Measurements from ENCODE around the gene UNK. TPM values are rescaled to one million over a fixed set of nuclear protein-coding genes. Genes with fewer than 3 reads are reported as not detected.

The UNK gene
- total and polyA plus RNA-seq, 9 of the 15 experiments (the other 6 are each of a cell fraction or from before 2014, with no cell fraction given): 12.8 to 38.6 (median 24.8) TPM

DNA sequence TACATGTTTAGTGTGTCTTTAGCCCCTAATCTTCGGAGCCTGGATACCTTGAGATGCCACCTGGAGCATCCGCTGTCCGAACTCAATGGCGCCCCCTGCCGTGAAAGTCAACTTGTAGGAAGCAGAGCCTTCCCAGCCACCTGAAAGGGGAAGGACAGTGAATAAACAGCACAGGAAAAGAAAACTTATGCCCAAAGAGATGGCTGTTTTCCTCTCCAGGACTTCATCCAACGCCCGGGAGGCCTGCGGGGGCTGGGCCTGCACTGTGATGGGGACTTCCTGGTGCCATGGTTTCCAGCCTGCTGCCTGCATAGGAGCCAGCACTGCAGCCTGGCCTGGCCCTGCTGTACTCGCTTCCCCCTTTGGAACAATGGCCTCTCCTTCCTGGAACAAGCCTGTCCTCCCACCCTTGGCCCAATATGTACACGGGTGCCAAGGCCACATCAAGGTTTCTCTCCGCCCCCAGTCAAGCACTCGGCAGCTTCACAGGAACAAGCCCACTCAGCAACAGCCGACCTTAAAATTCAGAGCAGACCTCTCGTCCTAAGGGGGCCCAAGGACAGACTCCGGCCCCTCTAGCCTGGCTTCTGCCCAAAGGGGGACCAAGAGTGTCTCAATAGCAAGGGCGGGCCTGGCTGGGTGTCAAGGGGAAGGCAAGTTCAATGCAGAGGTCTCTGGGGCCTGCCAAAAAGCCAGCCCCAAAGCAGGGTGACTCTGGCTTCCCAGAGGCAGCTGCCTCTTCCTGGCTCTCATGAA lies 64.1 kb downstream of the UNK start (continued):
- TF ChIP-seq POLR2G (IDR thresholded peaks at IDR 0.05; ENCODE audit: low read depth, low read length): peak; percentile 50
- TF ChIP-seq, protein P1, sequence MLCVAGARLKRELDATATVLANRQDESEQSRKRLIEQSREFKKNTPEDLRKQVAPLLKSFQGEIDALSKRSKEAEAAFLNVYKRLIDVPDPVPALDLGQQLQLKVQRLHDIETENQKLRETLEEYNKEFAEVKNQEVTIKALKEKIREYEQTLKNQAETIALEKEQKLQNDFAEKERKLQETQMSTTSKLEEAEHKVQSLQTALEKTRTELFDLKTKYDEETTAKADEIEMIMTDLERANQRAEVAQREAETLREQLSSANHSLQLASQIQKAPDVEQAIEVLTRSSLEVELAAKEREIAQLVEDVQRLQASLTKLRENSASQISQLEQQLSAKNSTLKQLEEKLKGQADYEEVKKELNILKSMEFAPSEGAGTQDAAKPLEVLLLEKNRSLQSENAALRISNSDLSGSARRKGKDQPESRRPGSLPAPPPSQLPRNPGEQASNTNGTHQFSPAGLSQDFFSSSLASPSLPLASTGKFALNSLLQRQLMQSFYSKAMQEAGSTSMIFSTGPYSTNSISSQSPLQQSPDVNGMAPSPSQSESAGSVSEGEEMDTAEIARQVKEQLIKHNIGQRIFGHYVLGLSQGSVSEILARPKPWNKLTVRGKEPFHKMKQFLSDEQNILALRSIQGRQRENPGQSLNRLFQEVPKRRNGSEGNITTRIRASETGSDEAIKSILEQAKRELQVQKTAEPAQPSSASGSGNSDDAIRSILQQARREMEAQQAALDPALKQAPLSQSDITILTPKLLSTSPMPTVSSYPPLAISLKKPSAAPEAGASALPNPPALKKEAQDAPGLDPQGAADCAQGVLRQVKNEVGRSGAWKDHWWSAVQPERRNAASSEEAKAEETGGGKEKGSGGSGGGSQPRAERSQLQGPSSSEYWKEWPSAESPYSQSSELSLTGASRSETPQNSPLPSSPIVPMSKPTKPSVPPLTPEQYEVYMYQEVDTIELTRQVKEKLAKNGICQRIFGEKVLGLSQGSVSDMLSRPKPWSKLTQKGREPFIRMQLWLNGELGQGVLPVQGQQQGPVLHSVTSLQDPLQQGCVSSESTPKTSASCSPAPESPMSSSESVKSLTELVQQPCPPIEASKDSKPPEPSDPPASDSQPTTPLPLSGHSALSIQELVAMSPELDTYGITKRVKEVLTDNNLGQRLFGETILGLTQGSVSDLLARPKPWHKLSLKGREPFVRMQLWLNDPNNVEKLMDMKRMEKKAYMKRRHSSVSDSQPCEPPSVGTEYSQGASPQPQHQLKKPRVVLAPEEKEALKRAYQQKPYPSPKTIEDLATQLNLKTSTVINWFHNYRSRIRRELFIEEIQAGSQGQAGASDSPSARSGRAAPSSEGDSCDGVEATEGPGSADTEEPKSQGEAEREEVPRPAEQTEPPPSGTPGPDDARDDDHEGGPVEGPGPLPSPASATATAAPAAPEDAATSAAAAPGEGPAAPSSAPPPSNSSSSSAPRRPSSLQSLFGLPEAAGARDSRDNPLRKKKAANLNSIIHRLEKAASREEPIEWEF (CRISPR knock-in tag; IDR thresholded peaks at IDR 0.05): no peak
- TF ChIP-seq MAFF (IDR thresholded peaks at IDR 0.05; ENCODE audit: low read length): no peak
- TF ChIP-seq ZNF551 (CRISPR knock-in tag; IDR thresholded peaks at IDR 0.05): no peak
- TF ChIP-seq RBBP5 (IDR thresholded peaks at IDR 0.05; ENCODE audit: borderline replicate concordance, insufficient read depth, low read length, poor library complexity, severe bottlenecking): no peak
- no peak for TF ChIP-seq BRD9 (IDR thresholded peaks at IDR 0.05; ENCODE audit: low read depth, partially characterized antibody)
- TF ChIP-seq, protein P2, sequence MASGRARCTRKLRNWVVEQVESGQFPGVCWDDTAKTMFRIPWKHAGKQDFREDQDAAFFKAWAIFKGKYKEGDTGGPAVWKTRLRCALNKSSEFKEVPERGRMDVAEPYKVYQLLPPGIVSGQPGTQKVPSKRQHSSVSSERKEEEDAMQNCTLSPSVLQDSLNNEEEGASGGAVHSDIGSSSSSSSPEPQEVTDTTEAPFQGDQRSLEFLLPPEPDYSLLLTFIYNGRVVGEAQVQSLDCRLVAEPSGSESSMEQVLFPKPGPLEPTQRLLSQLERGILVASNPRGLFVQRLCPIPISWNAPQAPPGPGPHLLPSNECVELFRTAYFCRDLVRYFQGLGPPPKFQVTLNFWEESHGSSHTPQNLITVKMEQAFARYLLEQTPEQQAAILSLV (tag; IDR thresholded peaks at IDR 0.05): no peak
- no peak for TF ChIP-seq FOXP1 (CRISPR knock-in tag; IDR thresholded peaks at IDR 0.05)
- TF ChIP-seq SOX6 (IDR thresholded peaks at IDR 0.05): no peak
- TF ChIP-seq, protein P3, sequence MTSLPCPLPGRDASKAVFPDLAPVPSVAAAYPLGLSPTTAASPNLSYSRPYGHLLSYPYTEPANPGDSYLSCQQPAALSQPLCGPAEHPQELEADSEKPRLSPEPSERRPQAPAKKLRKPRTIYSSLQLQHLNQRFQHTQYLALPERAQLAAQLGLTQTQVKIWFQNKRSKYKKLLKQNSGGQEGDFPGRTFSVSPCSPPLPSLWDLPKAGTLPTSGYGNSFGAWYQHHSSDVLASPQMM (CRISPR knock-in tag; IDR thresholded peaks at IDR 0.05): no peak
- no peak for TF ChIP-seq TBP (optimal IDR thresholded peaks at IDR 0.05; ENCODE audit: low read depth, low read length)
- TF ChIP-seq HNRNPUL1 (IDR thresholded peaks at IDR 0.05; ENCODE audit: low read length): no peak
- no peak for TF ChIP-seq SP2 (IDR thresholded peaks at IDR 0.05; ENCODE audit: extremely low read depth, low read depth, low read length, poor library complexity, severe bottlenecking)
- TF ChIP-seq SMARCA5 (IDR thresholded peaks at IDR 0.05): no peak
- TF ChIP-seq, protein P4, sequence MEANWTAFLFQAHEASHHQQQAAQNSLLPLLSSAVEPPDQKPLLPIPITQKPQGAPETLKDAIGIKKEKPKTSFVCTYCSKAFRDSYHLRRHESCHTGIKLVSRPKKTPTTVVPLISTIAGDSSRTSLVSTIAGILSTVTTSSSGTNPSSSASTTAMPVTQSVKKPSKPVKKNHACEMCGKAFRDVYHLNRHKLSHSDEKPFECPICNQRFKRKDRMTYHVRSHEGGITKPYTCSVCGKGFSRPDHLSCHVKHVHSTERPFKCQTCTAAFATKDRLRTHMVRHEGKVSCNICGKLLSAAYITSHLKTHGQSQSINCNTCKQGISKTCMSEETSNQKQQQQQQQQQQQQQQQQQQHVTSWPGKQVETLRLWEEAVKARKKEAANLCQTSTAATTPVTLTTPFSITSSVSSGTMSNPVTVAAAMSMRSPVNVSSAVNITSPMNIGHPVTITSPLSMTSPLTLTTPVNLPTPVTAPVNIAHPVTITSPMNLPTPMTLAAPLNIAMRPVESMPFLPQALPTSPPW (CRISPR knock-in tag; IDR thresholded peaks at IDR 0.05): no peak
- TF ChIP-seq RBFOX2 (IDR thresholded peaks at IDR 0.05; ENCODE audit: low read depth, low read length): 0 out of 2 replicates have a peak, but pooled peaks have one; percentile 35
- TF ChIP-seq NRF1 (conservative IDR thresholded peaks at IDR 0.05 in 1 of 2, IDR thresholded peaks at IDR 0.05 in 1 of 2): no peak
- no peak for TF ChIP-seq ZNF174 (CRISPR knock-in tag; IDR thresholded peaks at IDR 0.05)
- no peak for TF ChIP-seq SMAD4 (CRISPR knock-in tag; conservative IDR thresholded peaks at IDR 0.05)
- no peak for TF ChIP-seq BRCA1 (IDR thresholded peaks at IDR 0.05)
- TF ChIP-seq BRCA1 (CRISPR knock-in tag; IDR thresholded peaks at IDR 0.05): no peak
- no peak for TF ChIP-seq ZNF239 (CRISPR knock-in tag; IDR thresholded peaks at IDR 0.05)
